Stimulated activated CD8-positive, alpha-beta memory T cell treated with anti-CD3 and anti-CD28 coated beads, Interleukin-12 subunit alpha, Interleukin-12 subunit beta, amount 100 ng/mL, for 24 hours (primary cell): ENCODE measurements around the gene GNPDA1.

Experiments
- DNase-seq: peaks from one replicate; pipeline ENCODE4 v3.0.0-alpha.2; 2020; ENCODE audit errors: extremely low read depth

Gene GNPDA1

GRCh38 chr5:141957367-141957996, 55.3 kb downstream of the GNPDA1 start:
- DNase-seq, result no peak

- DNase-seq, result no peak
Observed at GRCh38 chr5:141954194-141954593, 58.6 kb downstream of the GNPDA1 start.

DNA sequence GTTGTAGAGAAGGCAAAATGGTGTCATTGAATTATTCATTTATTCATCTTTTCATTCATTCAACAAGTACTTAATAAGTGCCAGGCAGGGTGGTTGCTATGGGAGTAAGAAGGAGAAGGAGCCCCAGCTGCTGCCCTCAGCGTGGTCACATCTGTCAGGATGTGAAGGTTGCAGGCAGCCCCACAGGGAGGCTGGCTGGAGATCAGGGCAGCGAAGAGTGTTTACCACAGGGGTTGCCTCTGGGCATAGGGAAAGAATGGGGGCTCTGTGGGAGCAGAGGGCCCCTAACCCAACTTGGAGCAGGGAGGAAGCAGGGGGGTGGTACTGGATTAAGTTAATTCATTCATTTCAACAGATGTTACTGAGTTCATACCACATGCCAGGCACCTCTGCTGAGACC, 60.8 kb downstream of the GNPDA1 start:
- no peak for DNase-seq

DNA sequence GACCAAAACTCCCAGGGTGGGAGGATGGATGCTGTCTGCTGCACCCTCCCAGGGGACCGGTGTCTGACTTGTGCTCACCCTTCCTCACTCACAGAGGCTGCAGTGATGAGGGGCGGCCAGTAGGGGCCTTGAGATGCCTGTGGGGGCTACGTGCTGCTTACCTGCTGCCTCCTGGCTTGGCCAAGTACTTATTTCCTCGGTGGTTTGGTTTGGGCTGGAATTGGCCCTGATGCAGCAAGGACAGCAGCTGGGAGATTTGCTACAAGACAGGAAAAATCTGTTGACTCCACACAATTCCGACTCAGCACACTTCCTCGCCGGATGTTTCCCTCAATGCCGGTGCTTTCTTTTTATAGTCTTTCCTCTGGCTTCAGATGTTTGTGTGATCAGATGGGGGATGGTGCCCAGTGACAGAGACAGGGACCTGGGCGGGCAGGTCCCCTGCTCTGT, 61.5 kb downstream of the GNPDA1 start:
- DNase-seq, result no peak
